GM21423 (cell line): Measurements from ENCODE around the gene PHACTR2.

Experiments
- ATAC-seq: cut with Tn5 transposase; IDR thresholded peaks from one replicate; pipeline ENCODE4 v1.9.1; 2021; ENCODE audit warnings: mild to moderate bottlenecking, moderate library complexity; ENCODE audit not compliant: unreplicated experiment

Gene PHACTR2

DNA sequence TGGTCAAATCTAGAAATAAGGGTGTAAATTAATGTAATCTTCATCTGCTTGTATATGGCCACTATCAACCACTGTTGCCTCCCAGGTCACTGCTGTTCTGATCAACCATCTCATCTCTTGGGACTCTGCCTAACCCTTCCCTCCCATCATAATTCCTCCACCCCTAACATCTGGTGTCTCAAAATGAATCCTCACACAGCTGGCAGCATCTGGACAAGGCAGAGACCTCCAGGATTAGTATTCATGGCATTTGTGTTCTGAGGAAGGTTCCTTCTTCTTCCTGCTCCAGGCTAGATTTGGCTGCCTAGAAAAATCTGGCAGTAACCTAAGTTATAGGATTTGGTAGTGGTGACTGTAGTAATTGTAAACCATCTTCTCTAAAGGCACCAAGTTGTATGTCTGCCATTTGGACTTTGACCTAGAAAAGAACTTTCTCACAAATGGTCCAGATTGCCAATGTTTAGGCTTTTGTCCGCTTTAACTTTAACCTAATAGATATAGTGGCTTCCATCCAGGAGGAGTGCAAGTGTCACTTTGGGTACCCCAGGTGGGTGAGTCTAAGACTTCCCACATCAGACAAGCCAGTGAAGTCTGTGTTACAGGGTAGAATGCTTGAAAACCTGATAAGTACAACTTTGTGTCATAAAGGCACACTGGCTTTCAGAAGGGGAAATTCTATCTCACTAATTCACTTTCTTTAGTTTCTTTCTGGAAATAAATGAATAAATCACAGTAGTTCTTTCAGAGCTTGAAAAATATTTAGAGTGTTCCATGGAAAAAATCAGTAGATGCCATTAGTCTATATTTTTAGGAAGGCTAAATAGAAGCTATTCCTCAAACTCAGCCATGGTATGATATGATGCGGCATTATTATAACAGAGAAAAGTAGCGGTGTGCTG, 3.0 kb upstream of the PHACTR2 start:
- no peak for ATAC-seq

DNA sequence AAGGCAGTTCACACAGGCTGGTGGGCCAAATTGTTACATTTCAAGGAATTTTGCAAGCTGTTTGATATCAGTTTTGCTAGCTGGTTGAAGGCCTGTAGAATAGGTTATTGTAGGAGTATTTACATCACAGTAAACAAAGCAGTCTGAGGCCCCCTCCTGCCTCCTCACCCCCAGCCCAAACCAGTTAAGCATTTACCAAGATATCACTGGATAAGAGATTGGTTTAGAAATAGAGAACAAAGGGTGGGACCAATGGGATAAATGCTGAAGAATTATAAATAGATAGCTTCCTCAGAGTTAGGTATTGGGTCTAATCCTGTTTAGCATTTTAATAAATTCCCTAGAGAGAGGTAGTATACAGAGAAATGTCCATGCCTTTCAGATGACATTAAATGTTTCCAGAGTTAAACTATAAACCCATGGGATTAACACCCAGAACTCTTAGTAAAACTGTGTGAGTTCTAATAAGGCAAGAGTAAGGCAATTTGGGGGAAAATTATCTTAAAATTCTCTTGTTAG, 2.3 kb upstream of the PHACTR2 start:
- ATAC-seq: no peak

DNA sequence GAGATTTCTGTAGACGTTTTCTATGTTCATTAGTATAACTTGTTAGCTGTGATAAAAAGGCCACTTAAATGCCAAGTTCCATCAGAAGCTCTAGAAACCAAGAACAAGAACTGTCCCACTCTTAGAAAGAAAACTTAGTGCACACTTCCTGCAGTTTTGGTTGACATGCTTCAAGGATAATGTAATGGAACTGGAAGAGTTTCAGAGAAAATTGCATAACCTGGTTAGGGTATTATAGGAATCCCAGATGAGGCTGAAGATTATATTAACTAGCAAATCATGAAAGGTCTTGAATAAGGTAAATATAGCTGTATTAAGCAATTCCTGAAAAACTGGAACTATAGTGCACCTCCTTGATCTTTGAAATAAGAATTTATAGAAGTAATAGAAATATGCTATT, 1.8 kb upstream of the PHACTR2 start:
- ATAC-seq: no peak

DNA sequence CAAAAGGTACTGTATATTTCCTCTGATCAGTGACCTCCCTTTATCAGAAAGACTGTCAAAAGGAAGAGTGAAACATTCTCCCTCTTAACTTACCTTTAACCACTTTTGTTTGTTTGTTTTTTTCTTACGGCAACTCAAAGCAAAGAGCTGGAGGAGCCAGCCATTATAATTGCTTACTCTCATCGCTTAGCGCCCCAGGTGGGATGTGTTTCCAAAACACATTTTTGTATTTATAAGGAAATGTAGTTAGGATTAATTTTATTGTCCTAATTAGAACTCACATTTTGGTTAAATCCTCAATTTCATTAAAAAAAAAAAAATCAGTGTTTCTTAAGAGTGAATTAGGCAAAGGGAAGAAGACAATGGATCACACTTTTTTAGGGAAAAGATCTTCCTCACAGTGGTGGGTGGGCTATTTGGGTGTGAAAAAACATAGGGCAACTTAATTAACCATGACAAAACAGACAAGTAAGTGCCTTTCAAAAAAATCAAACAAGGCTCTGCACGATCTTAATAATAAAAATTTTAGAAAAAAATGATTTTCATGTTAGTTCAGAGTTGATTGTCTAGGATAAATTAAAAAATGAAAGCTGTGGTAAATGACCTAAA, 1.2 kb upstream of the PHACTR2 start:
- no peak for ATAC-seq

DNA sequence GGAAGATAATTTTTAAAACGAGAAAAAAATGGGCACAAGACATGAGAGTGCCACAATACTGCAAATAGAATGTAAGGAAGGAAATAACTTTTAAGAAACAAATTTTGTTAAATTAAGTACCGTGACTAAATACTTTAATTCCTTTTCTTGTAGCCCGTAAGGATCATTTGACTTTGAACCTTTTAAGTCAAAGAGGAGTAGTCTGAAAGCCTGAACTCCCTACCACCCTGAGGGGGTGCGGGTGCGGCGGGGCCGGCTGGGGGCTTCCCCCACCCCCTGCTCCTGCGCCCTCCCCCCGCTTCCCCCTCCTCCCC, 231 bp upstream of the PHACTR2 start:
- ATAC-seq: no peak

DNA sequence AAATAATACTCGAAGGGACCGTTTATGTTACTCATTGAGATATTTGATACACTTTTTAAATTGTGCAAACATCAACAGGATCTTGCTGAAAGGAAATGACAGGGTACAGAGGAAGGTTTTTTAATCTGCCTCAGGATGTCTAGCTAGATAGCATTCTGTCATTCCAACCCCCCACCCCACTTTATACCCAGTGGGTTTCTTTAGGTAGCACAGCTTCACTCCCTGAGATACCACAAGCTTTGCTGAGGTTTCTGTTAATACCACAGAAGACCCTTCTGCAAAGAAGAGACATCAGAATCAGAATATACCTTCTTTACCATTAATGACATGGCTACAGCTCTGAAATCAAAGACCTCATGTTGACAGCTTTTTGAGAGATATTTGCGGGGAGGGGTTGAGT, 1.3 kb downstream of the PHACTR2 start:
- no peak for ATAC-seq

DNA sequence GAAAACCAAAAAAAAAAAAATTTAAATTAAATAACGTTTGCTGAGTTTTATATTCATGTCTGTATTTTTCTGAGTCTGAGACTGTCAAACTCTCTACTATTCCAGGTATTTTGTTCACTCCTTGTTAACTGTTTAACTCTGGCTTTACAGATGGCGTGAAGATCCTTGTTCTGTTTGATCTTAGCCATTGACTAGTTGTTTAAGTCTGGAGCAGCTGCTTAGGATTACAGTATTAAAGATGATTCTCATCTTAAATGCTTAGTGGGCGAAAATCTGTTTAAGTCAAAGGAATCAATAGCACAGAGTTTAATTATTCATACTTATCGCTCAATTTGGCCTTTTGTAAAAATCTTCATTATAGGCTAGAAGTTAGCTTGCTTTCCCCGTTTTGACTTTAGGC, 2.4 kb downstream of the PHACTR2 start:
- ATAC-seq: no peak

DNA sequence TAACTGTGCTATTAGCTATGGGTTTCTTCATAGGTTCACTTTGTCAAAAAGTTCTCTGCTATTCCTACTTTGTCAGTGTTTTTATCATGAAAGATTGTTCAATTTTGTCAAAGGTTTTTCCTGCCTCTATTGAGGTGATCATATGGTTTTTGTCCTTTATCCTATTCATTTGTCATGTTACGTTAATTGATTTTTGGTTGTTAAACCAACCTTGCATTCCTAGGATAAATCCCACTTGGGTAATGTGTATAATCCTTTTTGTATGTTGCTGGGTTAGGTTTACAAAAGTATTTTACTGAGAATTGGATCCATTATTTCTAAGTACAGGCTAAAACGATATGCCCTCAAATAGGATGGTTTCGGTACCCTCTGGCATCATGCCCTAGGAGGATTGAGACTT, 5.0 kb downstream of the PHACTR2 start:
- ATAC-seq: no peak

DNA sequence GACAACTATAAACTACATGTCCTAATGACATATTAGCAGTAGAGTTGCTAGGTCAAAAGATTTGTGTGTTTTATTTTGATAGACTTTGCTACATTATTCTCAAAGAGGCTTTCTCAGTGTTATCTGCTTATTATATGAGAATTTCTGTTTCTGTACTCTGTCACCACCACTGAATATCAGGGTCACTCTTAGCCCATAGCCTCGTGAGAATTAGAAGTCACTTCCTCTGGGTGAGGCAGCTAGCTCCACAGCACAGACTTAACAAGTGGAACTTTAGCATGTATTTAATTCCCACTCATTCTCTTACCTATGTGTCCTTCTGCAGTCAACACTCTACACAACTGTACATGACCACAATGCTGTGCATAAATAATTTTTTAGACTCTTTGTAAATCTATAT, 6.7 kb downstream of the PHACTR2 start:
- no peak for ATAC-seq

DNA sequence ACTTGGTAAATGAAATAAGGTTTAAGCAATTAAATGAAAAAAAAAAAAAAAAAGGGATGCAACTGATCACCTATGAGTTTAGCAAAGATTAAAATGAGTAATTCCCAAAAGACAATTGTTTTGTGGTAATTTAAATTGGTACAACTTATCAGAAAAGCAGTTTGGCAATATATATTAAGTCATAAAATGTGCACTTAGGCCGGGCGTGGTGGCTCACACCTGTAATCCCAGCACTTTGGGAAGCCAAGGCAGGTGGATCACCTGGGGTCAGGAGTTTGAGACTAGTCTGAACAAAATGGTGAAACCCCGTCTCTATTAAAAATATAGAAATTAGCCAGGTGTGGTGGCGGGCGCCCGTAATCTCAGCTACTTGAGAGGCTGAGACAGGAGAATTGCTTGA, 7.9 kb downstream of the PHACTR2 start:
- ATAC-seq: no peak

DNA sequence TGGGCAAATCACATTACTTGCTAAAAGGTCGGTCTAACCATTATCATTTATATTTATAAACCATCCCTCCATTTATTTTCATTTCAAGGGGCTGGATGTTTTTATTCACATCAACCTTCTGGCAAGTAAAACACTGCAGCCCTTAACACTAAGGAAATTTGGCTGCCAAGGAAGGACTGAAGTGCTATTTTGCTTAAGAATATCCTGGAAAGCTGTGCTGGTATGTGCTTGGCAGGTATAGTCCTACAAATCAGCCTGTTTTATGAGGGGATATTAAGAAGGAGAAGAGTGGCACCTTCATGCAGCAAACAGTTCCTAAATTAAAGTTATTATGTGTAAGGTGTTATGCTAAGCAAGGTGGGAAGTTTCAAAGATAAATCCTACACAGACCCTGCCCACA, 9.8 kb downstream of the PHACTR2 start:
- ATAC-seq: no peak

DNA sequence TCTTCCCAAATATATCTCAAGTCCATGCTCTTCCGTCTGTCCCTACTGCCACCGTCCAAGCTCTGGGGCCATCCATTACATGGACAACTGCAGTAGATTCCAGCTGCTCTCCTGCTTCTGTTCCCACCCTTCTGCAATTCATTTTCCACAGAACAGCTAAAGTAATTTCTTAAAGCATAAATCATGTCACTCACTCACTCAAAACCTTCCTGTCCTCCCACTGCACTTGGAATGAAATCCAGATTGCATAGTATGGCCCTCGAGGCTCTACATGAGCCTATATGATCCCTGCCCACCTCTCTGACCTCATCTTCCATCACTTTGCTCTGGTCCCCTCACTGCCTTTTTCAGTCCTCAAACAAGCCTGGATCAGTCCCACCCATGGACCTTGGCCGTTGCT, 10.9 kb downstream of the PHACTR2 start:
- no peak for ATAC-seq

DNA sequence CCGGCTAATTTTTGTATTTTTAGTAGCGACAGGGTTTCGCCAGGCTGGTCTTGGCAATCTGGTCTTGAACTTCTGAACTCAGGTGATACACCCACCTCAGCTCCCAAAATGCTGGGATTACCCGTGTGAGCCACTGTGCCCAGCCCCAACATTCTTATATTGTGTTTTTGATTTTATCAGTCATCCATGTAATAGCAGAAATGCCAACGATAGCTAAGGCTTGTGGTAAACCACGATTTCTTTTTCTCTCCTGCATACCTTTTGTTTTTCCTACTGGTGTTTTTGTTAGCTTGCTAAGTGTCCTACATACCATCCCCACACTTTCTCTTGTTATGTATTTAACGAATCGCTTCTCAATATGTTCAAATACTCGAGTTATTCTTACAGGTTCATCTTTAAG, 12.1 kb downstream of the PHACTR2 start:
- ATAC-seq: no peak

DNA sequence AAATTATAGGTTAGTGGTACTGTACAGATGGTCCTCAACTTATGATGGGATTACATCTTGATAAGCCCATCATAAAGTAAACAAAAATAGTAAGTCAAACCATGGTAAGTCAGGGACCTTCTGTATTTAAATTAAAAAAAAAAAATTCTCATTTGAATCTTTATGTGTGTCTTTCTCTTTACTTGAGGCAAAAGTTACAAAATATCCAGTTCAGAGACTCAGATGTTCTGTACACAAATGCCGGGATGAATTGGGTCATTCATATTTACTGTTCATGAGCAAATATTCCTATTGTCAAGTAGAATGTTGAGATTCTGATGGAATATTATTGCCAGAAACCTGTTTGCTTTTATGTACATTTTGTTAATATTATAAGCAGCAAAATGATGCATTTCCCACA, 13.4 kb downstream of the PHACTR2 start:
- ATAC-seq: no peak

DNA sequence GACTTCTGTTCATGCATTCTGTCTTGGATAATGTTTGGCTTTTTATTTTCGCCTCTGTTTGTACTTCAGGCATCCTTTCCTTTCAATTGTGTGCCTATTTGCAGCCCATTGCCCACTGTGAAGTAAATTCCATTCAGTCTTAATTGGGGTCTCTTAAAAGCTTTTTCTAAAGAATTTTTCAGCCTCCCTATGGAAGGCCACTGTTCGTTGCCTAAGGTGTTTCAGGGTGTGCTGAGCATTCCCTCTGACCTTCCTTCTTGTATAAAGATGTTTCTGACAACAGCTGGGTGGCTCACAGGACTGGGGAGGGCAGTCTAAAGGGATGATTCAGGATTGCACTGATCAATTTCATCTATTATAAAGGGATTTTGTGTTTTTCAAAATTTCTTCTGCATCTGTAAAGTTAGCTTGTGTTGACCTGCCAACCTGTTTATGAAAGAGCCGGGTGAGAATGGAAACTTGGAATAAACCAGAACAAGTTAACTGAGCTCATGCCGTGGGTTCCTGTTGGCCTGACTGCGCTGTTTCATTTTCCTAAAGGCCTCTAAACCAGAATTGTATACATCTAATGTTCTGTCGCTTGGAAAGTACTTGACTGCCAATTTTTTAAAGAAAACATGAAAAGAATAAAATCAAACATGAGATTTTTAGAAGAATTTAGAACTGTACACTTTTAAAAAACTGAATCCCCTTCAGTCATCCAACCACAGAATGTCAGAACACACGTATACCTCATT, 14.3 kb downstream of the PHACTR2 start:
- no peak for ATAC-seq

DNA sequence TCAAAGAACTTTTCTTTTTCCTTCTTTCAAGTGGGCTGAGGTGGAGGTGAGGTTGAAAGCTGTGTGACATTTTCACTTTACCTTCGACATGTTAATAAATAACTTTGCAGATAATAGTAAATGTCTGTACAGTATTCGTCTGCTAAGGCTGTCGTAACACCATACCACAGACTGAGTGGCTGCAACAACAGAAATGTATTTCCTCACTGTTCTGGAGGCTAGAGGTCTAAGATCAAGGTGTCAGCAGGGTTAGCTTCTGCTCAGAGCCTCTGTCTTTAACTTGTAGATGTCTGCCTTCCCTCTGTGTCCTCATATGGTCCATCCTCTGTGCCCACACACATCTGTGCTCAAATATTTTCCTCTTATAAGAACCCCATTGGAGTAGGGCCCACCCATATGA, 14.9 kb downstream of the PHACTR2 start:
- no peak for ATAC-seq

DNA sequence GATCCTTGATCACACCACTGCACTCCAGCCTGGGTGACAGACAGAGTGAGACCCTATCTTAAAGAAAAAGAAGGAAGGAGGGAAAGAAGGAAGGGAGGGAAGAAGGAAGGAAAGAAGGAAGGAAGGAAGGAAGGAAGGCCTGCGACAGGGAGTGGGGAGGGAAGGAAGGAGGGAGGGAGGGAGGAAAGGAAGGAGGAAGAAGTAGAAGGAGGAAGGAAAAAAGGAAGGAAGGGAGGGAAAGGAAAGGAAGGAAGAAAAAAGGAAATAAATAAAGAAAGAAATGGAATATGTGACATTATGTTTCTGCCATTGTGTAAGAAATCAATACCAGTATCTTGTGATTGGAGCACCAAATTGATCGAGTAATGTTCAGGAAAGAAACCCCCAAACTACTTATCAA, 16.2 kb downstream of the PHACTR2 start:
- ATAC-seq: no peak

DNA sequence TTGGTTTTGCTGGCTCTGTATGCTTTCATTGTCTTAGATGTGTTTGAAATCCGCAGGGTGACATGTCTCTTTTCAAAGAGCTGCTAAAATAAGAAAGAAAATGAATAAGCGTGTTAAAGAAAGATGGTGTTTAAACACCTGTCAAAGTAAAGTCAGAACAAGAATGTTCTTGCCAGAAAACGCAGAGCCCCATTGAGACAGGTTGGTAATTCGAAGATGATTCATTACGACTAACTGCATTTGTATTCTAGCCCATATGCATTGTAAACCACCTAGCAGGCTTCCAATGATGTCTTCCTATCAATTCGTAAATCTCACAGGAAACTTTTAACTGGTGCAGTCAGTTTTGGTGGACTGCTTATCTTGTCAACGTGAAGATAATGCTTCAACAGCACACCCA, 16.8 kb downstream of the PHACTR2 start:
- no peak for ATAC-seq

DNA sequence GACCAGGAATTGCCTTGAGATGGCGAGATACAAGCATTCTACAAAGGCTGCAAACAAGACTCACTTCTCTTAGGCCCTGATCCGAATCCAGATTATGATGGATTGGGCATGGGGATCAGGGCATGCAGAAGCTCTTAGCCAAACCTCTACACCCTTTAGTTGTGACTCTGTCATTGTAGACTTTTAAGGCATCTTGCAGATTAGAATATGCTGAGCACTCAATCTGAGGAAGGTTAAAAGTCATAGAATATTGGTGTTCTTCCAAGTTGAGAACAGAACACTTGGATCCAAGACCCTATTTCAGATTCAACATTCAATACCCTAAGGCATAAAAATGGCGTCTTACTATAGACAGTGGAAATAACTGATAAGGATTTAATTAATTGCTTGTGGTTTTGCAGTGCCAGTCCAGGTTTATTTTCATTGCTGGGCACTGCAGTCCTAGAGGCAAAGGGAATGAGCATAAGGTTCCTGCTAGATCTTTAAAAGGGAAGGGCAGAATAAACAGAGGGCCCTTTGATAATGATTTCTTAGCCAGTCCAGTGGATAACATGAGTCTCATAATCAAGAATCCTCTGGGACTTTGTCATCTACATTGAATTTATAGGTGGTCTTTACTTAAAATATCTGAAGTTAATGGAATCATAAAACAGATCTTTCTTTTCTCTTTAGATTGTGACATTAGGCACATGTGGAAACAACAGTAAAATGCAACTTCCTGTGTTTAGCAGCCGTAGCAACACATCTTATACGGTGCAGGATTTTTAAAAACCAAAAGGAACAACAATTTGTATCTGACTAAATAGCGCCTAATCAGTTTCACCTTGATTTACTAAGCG, 17.6 kb downstream of the PHACTR2 start:
- no peak for ATAC-seq

DNA sequence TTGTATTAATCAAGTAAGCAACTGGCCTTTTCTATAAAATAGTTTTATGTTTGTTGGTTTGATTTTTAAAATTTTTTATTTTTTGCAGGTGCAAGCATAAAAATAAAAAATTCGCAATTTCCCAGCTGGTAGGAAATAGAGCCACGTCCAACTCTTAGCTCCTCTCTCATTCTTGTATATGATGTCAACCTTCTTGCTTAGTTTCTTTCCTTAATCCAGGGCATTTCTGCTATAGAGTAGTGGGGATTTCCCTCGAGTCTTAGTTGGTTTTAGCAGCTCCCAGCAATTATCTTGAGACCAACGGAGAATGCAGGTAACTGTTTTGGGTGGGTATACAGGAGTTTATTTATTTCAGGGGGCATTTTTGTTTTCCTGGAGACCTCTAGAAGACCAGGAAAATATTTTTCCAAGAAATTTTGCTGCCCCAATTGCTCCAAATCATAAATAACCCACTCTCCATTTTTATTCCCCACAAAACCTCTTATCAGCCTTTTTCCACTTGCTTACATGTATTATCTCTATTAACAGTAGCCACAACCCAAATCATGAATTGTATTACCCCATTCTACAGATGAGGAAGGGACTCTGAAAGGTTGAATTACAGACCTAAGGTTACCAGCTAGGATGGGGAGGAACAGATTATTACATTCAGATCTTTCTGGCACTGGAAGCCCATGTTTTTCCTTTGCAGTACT, 18.4 kb downstream of the PHACTR2 start:
- no peak for ATAC-seq

DNA sequence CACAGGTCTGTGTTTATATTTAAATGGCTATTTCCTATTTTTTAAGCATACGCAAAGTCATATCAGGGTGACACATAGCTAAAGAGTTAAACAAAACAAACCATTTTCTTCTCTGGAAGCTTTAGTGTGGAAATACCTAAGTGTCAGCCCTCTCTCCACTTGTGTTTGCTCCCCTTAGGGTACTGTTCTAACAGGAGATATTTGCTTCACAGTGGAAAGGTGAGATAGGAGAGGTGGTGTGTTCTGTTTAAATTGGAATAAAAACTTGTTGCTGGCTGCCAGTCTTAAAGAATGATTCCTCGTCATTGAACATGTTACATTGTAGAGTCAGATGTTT, 18.9 kb downstream of the PHACTR2 start:
- no peak for ATAC-seq
